HepG2 (cell line): ENCODE data around the gene LAMTOR2. TPM values are rescaled to one million over a fixed set of nuclear protein-coding genes. Genes with fewer than 3 reads are reported as not detected.
A peak's percentile ranks its signal among the peaks of the same experiment; 100 is the strongest.

Source experiments
- ATM ChIP-seq: fragments of 450-650 bp; IDR thresholded peaks from 2 replicates; pipeline ENCODE4 v1.7.1; 2017; ENCODE audit warnings: mild to moderate bottlenecking, borderline replicate concordance
- DPF2 ChIP-seq: sonication (generic); formaldehyde crosslinking; IDR thresholded peaks from 2 replicates; pipeline ENCODE4 v1.4.0; 2020; ENCODE audit warnings: mild to moderate bottlenecking, low read depth, missing genetic modification reagents, borderline replicate concordance
- GATA4 ChIP-seq: sonication (generic); IDR thresholded peaks from 2 replicates; pipeline ENCODE4 v1.6.1; 2016; ENCODE audit warnings: antibody characterized with exemption, low read depth, borderline replicate concordance
- KLF13 ChIP-seq: sonication (generic); formaldehyde crosslinking; IDR thresholded peaks from 2 replicates; pipeline ENCODE4 v1.4.0; 2020; ENCODE audit warnings: mild to moderate bottlenecking, missing genetic modification reagents
- MTF1 ChIP-seq: sonication (generic); formaldehyde crosslinking; IDR thresholded peaks from 2 replicates; pipeline ENCODE4 v1.5.0; 2020; ENCODE audit warnings: missing genetic modification reagents
- RBM39 ChIP-seq: fragments of 200-400 bp; formaldehyde crosslinking; IDR thresholded peaks from one replicate; pipeline ENCODE4 v1.6.1; 2018; ENCODE audit warnings: antibody characterized with exemption, mild to moderate bottlenecking, low read depth, low read length; ENCODE audit not compliant: poor library complexity, severe bottlenecking
- SP4 ChIP-seq: sonication (generic); formaldehyde crosslinking; IDR thresholded peaks from 2 replicates; pipeline ENCODE4 v1.8.1; 2023; ENCODE audit warnings: mild to moderate bottlenecking, missing genetic modification reagents
- XRCC5 ChIP-seq: fragments of 200-400 bp; formaldehyde crosslinking; optimal IDR thresholded peaks from 2 replicates; pipeline ENCODE3; 2017; ENCODE audit warnings: mild to moderate bottlenecking, low read length
- ZNF569 ChIP-seq: sonication (generic); formaldehyde crosslinking; IDR thresholded peaks from 2 replicates; pipeline ENCODE4 v1.5.0; 2020; ENCODE audit warnings: mild to moderate bottlenecking, missing genetic modification reagents, moderate library complexity, borderline replicate concordance
- ZNF883 ChIP-seq: sonication (generic); formaldehyde crosslinking; IDR thresholded peaks from 2 replicates; pipeline ENCODE4 v1.5.1; 2020; ENCODE audit warnings: mild to moderate bottlenecking, missing genetic modification reagents; ENCODE audit errors: not compliant biosample characterization
- polyA plus RNA-seq, 8 experiments: library from polyadenylated mRNA; depleted of rRNA in 3 of 8; stranded (reverse) in 7 of 8; unstranded in 1 of 8; fragments of >200 nt; fragmentation: Illumina TruSeq in 4 of 8; extraction: Trizol in 4 of 8; gene quantifications; 2 replicates each; pipeline versions ENCODE4 v1.2.1 to v1.2.3, GENCODE V29; 2011 to 2016; ENCODE audit warnings: low read depth in 4 of 8, missing spikeins in 1 of 8, mixed read lengths in 1 of 8; ENCODE audit not compliant: insufficient read depth in 1 of 8
- total RNA-seq, 5 experiments: library from RNA; depleted of rRNA; stranded (reverse); fragments of >200 nt; fragmentation: Illumina TruSeq; extraction: Trizol; gene quantifications; 2 replicates each; pipeline ENCODE4 v1.2.3, GENCODE V29; 2016; ENCODE audit warnings: low read depth in 1 of 5
- TF ChIP-seq, protein P1 (sequence below): sonication (generic); IDR thresholded peaks from 2 replicates; pipeline ENCODE4 v1.6.1; 2016; ENCODE audit warnings: low read depth, borderline replicate concordance
- TF ChIP-seq, protein P2 (sequence below), 2 experiments: fragments of 450-650 bp in 1 of 2; sonication (generic) in 1 of 2; formaldehyde crosslinking; IDR thresholded peaks; 2 replicates each; pipeline versions ENCODE4 v1.5.0 to v1.8.0; 2020 to 2022; ENCODE audit warnings: mild to moderate bottlenecking in 1 of 2, missing genetic modification reagents in 1 of 2
- TF ChIP-seq, protein P3 (sequence below): sonication (generic); formaldehyde crosslinking; IDR thresholded peaks from 2 replicates; pipeline ENCODE4 v1.9.0; 2022; ENCODE audit warnings: missing genetic modification reagents, mild to moderate bottlenecking, borderline replicate concordance
- TF ChIP-seq, protein P4 (sequence below): sonication (generic); formaldehyde crosslinking; IDR thresholded peaks from 2 replicates; pipeline ENCODE4 v1.5.1; 2020; ENCODE audit warnings: missing genetic modification reagents, mild to moderate bottlenecking, borderline replicate concordance
- TF ChIP-seq, protein P5 (sequence below): sonication (generic); formaldehyde crosslinking; conservative IDR thresholded peaks from 2 replicates; pipeline ENCODE4 v1.4.0; 2020; ENCODE audit warnings: mild to moderate bottlenecking, missing genetic modification reagents, moderate library complexity
- TF ChIP-seq, protein P6 (sequence below): sonication (generic); formaldehyde crosslinking; IDR thresholded peaks from 2 replicates; pipeline ENCODE4 v1.9.0; 2021; ENCODE audit warnings: missing genetic modification reagents, borderline replicate concordance

Gene LAMTOR2
- total and polyA plus RNA-seq, 2 of the 13 experiments (the other 11 are each of a cell fraction or from before 2014, with no cell fraction given): 36.5 to 66.4 TPM

DNA sequence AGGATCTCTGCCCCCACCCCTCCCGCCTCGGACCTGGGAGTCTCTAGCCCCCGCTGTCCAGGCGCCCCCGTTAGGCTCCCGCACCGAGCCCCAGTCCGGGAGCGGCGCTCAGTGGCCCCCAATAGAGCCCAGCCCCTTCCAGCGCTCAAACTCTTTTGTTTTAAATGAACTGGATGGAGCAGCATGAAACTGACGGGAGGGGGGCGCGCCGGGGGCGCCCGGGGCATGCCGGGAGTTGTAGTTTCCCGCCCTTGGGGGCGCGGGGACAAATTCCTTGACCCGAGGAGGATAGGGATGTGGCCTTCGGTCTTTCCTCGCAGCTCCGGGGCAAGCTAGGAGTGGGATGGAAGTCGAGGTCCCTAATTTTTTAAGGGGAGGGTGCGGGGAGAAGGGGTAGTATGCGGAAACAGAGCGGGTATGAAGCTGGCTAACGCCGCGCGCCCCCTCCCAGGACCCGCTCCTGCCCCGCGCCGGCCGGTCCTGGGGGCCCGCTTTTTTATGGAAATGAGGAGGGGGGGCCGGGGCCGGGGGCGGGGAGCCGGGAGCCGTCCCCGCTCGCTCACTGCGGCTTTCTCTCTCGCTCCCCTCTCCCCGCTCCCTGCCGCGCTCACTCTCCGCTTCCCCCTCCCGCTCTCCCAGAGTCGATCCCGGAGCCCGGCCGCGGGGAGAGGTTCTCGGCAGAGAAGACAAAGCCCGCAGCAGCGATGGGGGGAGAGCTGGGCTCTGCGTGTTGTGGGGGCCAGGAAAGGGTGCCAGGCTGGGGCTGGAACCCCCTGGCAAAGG lies 27.9 kb downstream of the LAMTOR2 start, which contains the start of gene MEX3A (continued):
- no peak for TF ChIP-seq ATM
- no peak for TF ChIP-seq DPF2 (CRISPR knock-in tag)
- TF ChIP-seq GATA4: no peak
- TF ChIP-seq, protein P1, sequence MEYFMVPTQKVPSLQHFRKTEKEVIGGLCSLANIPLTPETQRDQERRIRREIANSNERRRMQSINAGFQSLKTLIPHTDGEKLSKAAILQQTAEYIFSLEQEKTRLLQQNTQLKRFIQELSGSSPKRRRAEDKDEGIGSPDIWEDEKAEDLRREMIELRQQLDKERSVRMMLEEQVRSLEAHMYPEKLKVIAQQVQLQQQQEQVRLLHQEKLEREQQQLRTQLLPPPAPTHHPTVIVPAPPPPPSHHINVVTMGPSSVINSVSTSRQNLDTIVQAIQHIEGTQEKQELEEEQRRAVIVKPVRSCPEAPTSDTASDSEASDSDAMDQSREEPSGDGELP: no peak
- TF ChIP-seq, protein P2, sequence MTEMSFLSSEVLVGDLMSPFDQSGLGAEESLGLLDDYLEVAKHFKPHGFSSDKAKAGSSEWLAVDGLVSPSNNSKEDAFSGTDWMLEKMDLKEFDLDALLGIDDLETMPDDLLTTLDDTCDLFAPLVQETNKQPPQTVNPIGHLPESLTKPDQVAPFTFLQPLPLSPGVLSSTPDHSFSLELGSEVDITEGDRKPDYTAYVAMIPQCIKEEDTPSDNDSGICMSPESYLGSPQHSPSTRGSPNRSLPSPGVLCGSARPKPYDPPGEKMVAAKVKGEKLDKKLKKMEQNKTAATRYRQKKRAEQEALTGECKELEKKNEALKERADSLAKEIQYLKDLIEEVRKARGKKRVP (CRISPR knock-in tag; IDR thresholded peaks at IDR 0.05): 0 out of 4 replicates have a peak, but pooled peaks of 1 of the 2 experiments have one; percentile 22
- TF ChIP-seq, protein P3, sequence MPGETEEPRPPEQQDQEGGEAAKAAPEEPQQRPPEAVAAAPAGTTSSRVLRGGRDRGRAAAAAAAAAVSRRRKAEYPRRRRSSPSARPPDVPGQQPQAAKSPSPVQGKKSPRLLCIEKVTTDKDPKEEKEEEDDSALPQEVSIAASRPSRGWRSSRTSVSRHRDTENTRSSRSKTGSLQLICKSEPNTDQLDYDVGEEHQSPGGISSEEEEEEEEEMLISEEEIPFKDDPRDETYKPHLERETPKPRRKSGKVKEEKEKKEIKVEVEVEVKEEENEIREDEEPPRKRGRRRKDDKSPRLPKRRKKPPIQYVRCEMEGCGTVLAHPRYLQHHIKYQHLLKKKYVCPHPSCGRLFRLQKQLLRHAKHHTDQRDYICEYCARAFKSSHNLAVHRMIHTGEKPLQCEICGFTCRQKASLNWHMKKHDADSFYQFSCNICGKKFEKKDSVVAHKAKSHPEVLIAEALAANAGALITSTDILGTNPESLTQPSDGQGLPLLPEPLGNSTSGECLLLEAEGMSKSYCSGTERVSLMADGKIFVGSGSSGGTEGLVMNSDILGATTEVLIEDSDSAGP (CRISPR knock-in tag): peak; percentile 32; the same call in 1 of the 2 replicates
- TF ChIP-seq ZNF569 (CRISPR knock-in tag): no peak
- peak; percentile 62 for TF ChIP-seq SP4 (CRISPR knock-in tag)
- TF ChIP-seq, protein P4, sequence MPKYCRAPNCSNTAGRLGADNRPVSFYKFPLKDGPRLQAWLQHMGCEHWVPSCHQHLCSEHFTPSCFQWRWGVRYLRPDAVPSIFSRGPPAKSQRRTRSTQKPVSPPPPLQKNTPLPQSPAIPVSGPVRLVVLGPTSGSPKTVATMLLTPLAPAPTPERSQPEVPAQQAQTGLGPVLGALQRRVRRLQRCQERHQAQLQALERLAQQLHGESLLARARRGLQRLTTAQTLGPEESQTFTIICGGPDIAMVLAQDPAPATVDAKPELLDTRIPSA (CRISPR knock-in tag): no peak
- TF ChIP-seq, protein P5, sequence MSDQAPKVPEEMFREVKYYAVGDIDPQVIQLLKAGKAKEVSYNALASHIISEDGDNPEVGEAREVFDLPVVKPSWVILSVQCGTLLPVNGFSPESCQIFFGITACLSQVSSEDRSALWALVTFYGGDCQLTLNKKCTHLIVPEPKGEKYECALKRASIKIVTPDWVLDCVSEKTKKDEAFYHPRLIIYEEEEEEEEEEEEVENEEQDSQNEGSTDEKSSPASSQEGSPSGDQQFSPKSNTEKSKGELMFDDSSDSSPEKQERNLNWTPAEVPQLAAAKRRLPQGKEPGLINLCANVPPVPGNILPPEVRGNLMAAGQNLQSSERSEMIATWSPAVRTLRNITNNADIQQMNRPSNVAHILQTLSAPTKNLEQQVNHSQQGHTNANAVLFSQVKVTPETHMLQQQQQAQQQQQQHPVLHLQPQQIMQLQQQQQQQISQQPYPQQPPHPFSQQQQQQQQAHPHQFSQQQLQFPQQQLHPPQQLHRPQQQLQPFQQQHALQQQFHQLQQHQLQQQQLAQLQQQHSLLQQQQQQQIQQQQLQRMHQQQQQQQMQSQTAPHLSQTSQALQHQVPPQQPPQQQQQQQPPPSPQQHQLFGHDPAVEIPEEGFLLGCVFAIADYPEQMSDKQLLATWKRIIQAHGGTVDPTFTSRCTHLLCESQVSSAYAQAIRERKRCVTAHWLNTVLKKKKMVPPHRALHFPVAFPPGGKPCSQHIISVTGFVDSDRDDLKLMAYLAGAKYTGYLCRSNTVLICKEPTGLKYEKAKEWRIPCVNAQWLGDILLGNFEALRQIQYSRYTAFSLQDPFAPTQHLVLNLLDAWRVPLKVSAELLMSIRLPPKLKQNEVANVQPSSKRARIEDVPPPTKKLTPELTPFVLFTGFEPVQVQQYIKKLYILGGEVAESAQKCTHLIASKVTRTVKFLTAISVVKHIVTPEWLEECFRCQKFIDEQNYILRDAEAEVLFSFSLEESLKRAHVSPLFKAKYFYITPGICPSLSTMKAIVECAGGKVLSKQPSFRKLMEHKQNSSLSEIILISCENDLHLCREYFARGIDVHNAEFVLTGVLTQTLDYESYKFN (CRISPR knock-in tag): peak; percentile 25; the same call in 1 of the 2 replicates
- TF ChIP-seq ZNF883 (CRISPR knock-in tag): peak; percentile 32
- no peak for TF ChIP-seq XRCC5
- TF ChIP-seq, protein P6, sequence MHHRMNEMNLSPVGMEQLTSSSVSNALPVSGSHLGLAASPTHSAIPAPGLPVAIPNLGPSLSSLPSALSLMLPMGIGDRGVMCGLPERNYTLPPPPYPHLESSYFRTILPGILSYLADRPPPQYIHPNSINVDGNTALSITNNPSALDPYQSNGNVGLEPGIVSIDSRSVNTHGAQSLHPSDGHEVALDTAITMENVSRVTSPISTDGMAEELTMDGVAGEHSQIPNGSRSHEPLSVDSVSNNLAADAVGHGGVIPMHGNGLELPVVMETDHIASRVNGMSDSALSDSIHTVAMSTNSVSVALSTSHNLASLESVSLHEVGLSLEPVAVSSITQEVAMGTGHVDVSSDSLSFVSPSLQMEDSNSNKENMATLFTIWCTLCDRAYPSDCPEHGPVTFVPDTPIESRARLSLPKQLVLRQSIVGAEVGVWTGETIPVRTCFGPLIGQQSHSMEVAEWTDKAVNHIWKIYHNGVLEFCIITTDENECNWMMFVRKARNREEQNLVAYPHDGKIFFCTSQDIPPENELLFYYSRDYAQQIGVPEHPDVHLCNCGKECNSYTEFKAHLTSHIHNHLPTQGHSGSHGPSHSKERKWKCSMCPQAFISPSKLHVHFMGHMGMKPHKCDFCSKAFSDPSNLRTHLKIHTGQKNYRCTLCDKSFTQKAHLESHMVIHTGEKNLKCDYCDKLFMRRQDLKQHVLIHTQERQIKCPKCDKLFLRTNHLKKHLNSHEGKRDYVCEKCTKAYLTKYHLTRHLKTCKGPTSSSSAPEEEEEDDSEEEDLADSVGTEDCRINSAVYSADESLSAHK: no peak
- peak; percentile 66 for TF ChIP-seq RBM39
- TF ChIP-seq MTF1 (CRISPR knock-in tag): no peak
- TF ChIP-seq KLF13: no peak
